Adrenal gland (tissue), 12 donors: ENCODE data around the gene ZBTB7C. TPM values are rescaled to one million over a fixed set of nuclear protein-coding genes. Genes with fewer than 3 reads are reported as not detected.

Experiments used
- DNase-seq, 7 donors: peaks; one replicate each; pipeline ENCODE4 v3.0.0-alpha.2; 2019 to 2020
- H3K27ac ChIP-seq, 5 donors: fragments of 200-600 bp; sonication (generic) in 4 of 5; 1 replicate in 3 of 5; 2 replicates in 2 of 5; pipeline versions ENCODE4 v1.5.1 to v1.8.0; 2016 to 2020; ENCODE audit warnings: mild to moderate bottlenecking in 1 of 5
- H3K27me3 ChIP-seq: fragments of 200-600 bp; 2 replicates; pipeline ENCODE4 v1.8.0; 2021
- H3K36me3 ChIP-seq, 2 donors: fragments of 200-600 bp; replicated peaks in 1 of 2; 1 replicate in 1 of 2; 2 replicates in 1 of 2; pipeline versions ENCODE4 v1.5.1 to v1.8.0; 2018 to 2022
- H3K4me1 ChIP-seq, 2 donors: fragments of 200-600 bp; replicated peaks in 1 of 2; 1 replicate in 1 of 2; 2 replicates in 1 of 2; pipeline versions ENCODE4 v1.5.1 to v1.8.0; 2018 to 2021
- H3K4me3 ChIP-seq, 4 donors: fragments of 200-600 bp; sonication (generic) in 3 of 4; one replicate each; pipeline ENCODE4 v1.5.1; 2016 to 2018
- H3K9me3 ChIP-seq, 3 donors: fragments of 200-600 bp; sonication (generic) in 1 of 3; replicated peaks in 1 of 3; 1 replicate in 2 of 3; 2 replicates in 1 of 3; pipeline versions ENCODE4 v1.5.1 to v1.8.0; 2016 to 2021
- POLR2A ChIP-seq, 2 donors: fragments of 450-650 bp; IDR thresholded peaks; one replicate each; pipeline ENCODE4 v1.6.1; 2017; ENCODE audit warnings: antibody characterized with exemption in 2 of 2, mild to moderate bottlenecking in 2 of 2, moderate library complexity in 1 of 2
- WGBS, 4 donors: extraction: QIAGEN DNeasy Blood & Tissue Kit in 2 of 4; methylation state at CpG; one replicate each; pipeline versions ENCODE4 v1.1.5 to v1.1.7; 2013 to 2017; 5-methylcytosine and 5-hydroxymethylcytosine counted together
- intact Hi-C, 2 donors: fragments of 100-400 bp; cut with DNase I; formaldehyde crosslinking; loops; one replicate each; pipeline versions ENCODE4 v1.14.1 to v1.15.0; 2022 to 2023
- polyA plus RNA-seq, 3 donors: library from polyadenylated mRNA; stranded (reverse); fragments of 200-250 nt in 2 of 3; fragments of 350-450 nt in 1 of 3; fragmentation: Illumina TruSeq in 1 of 3; extraction: RNeasy Lipid Tissue Mini Kit (QIAGEN cat#74804) in 1 of 3; gene quantifications; one replicate each; pipeline ENCODE4 v1.2.3, GENCODE V29; 2013 to 2014
- total RNA-seq, 9 donors: library from RNA; depleted of rRNA in 4 of 9; stranded (reverse); fragments of >200 nt in 4 of 9; fragments of 120-200 nt in 1 of 9; fragmentation: NEBNext Ultra II Directional in 1 of 9; extraction: Animal tissue kit (Norgen Biotek cat#: 25700) in 1 of 9; gene quantifications; one replicate each; pipeline versions ENCODE4 v1.1.0 to v1.2.4, GENCODE V29; 2013 to 2023
- TF ChIP-seq, protein P1 (sequence below), 6 experiments: fragments of 450-650 bp in 4 of 6; fragments of 200-600 bp in 2 of 6; sonication (generic) in 1 of 6; IDR thresholded peaks; 1 replicate in 5 of 6; 2 replicates in 1 of 6; pipeline versions ENCODE4 v1.5.1 to v1.8.0; 2016 to 2021; ENCODE audit warnings: antibody characterized with exemption in 6 of 6, mild to moderate bottlenecking in 2 of 6, moderate library complexity in 1 of 6
- donor health status: healthy with polysubstance abuse.
- donor health status: Bipolar disorder and iron deficiency.
- donor health status: DM: yes; HTN: yes; CAD: no.
- donor health status: DM: no; HTN: no; CAD: no.
- donor health status: DM: no; HTN: no; CAD: no.
- donor health status: DM: yes; HTN: yes; CAD: no.

Gene ZBTB7C
- total and polyA plus RNA-seq, 12 donors, result 5.2 to 42.8 (median 26.8) TPM

DNA sequence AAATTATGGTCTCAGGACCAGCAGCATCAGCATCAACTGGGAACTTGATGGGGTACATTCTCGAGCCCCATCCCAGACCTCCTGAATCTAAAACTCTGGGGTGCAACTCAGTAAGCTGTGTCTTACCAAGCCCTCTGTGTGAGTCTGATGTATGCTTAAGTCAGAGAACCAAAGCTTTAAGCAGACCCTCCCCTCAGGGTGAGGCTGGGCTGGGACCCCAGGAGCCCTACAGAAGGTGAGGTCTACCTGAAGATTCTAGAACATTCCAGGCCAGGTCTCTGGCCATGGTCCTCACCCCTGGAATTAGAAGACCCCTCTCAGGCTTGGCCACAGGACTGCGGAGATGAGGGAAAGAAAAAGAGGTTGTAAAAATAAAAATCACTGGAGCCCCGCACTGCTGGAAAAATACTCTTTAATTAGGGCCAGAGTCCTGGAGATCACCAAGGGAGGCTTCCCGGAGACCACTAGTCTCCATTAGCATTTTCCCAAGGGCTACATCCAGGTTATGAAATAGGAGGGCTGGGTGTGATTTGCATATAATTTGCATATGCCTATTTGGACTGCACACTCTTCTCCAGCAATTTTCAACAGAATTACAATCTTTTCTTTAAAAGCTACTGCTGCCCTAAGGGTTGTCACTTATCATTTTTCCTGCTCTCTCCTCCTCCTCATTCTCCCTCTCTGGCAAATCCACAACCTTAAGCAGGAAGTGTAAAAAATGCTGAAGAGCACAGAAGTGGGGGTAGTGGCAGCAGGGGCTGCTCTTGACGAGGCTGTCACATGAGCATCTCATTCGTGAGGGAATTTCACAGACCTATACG is 100.2 kb downstream of the ZBTB7C start:
- no peak for TF ChIP-seq POLR2A (IDR thresholded peaks at IDR 0.05)
- TF ChIP-seq, protein P1, sequence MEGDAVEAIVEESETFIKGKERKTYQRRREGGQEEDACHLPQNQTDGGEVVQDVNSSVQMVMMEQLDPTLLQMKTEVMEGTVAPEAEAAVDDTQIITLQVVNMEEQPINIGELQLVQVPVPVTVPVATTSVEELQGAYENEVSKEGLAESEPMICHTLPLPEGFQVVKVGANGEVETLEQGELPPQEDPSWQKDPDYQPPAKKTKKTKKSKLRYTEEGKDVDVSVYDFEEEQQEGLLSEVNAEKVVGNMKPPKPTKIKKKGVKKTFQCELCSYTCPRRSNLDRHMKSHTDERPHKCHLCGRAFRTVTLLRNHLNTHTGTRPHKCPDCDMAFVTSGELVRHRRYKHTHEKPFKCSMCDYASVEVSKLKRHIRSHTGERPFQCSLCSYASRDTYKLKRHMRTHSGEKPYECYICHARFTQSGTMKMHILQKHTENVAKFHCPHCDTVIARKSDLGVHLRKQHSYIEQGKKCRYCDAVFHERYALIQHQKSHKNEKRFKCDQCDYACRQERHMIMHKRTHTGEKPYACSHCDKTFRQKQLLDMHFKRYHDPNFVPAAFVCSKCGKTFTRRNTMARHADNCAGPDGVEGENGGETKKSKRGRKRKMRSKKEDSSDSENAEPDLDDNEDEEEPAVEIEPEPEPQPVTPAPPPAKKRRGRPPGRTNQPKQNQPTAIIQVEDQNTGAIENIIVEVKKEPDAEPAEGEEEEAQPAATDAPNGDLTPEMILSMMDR (IDR thresholded peaks at IDR 0.05), result no peak

DNA sequence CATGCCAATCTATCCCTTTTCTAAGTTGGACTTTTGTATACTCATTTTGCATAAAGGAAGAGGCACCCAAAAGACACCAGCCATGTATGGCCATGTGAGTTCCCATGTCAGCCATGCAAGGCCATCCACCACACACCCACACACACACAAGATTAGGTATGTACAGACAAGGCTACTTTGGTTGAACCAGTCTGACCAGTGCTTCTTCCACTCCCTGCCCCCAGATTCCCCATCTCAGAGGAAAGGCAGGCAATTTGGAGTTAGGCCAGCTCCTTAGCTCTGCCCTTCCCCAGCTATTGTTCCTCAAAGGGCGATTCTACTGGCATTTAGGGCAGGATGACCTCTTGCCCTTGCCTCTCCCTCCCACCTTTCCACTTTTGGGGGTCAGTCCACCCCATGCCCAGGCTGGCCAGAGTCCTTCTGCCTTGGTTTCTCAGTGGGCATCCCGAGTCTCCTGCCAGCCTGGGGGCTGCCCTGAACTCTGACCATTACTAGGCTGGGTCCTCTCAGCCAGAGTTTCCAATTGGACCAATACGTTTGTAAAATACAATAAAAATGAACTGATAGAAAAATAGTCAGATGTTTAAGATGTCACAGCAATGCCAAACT is 101.1 kb downstream of the ZBTB7C start:
- TF ChIP-seq, protein P1 (IDR thresholded peaks at IDR 0.05), result no peak
- no peak for TF ChIP-seq POLR2A (IDR thresholded peaks at IDR 0.05)
- 80 to 89% (median 84%) methylated on average over 2 to 3 of the region's 3 CpGs for WGBS, 4 donors
- Histone ChIP-seq H3K4me3 (no peak overlapping the region), H3K9me3 (no peaks in the 10 kb centered on the region), H3K4me1 (peaks cover 0 to 6% of the 10 kb centered on the region in 2 donors), H3K27ac (no peak overlapping the region), H3K27me3 (no peaks in the 10 kb centered on the region), H3K36me3 (no peaks in the 10 kb centered on the region)
- intact Hi-C loops, result no loop called here
- DNase-seq, result no peak

More for the DNA sequence above, 100.2 kb downstream of the ZBTB7C start:
- Histone ChIP-seq H3K9me3 (no peaks in the 10 kb centered on the region), H3K4me1 (peaks cover 0 to under 1% of the 10 kb centered on the region in 2 donors), H3K27ac (no peak overlapping the region), H3K27me3 (no peaks in the 10 kb centered on the region), H3K4me3 (no peak overlapping the region), H3K36me3 (no peaks in the 10 kb centered on the region)
- intact Hi-C loops, result no loop called here
- no peak for DNase-seq
- whole genome bisulfite sequencing, 4 donors, result 72 to 82% (median 81%) methylated on average over 7 of the region's 7 CpGs

DNA sequence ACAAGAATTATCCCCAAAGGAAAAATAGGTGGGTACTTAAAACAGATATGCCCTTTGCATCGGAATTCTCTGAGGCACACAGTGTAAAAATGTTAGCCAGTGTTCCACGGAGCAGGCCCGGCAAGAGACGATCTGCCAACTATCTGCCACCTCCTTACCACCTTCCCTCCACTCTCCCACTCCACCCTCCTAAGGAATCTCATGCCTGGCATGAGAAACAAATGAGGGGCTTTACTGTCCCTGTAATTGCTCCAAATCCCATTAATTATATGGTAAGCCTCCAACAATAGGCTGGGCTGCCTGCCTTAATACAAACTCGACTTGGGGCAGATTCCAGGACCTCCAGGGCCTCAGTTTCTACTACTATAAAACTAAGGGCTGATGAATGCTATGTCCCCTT is 102.3 kb downstream of the ZBTB7C start:
- no peaks in the 10 kb centered on the region for H3K27me3 ChIP-seq
- no peaks in the 10 kb centered on the region for H3K9me3 ChIP-seq
- H3K4me3 ChIP-seq, result no peak overlapping the region
- intact Hi-C loops, result no loop called here
- H3K36me3 ChIP-seq, result no peaks in the 10 kb centered on the region
- H3K4me1 ChIP-seq, result peaks cover 0 to 6% of the 10 kb centered on the region in 2 donors
- 85 to 93% (median 90%) methylated on average over 5 of the region's 5 CpGs for WGBS, 4 donors
- H3K27ac ChIP-seq, result no peak overlapping the region
- no peak for DNase-seq
- TF ChIP-seq, protein P1 (IDR thresholded peaks at IDR 0.05), result no peak
- no peak for TF ChIP-seq POLR2A (IDR thresholded peaks at IDR 0.05)

GRCh38 chr18:48304906-48305693 is 104.1 kb downstream of the ZBTB7C start:
- intact Hi-C loops, result no loop called here

More at GRCh38 chr18:48304906-48305693, 104.1 kb downstream of the ZBTB7C start:
- no peak for DNase-seq
- no peak overlapping the region for H3K4me3 ChIP-seq
- no peak overlapping the region for H3K27ac ChIP-seq
- no peaks in the 10 kb centered on the region for H3K27me3 ChIP-seq
- TF ChIP-seq POLR2A (IDR thresholded peaks at IDR 0.05), result no peak
- TF ChIP-seq, protein P1 (IDR thresholded peaks at IDR 0.05), result no peak
- peaks cover 0 to 12% of the 10 kb centered on the region in 2 donors for H3K4me1 ChIP-seq
- H3K9me3 ChIP-seq, result no peaks in the 10 kb centered on the region
- no peaks in the 10 kb centered on the region for H3K36me3 ChIP-seq
- 94 to 96% (median 95%) methylated on average over 16 of the region's 16 CpGs for WGBS, 4 donors
